Stimulated activated CD4-positive, alpha-beta T cell treated with anti-CD3 and anti-CD28 coated beads, TNF-alpha, amount 100 ng/mL, for 4 hours (primary cell): ENCODE results near the gene CAB39.
"Not testable (repeated sequence)": the region's sequence is repeated elsewhere in the genome, so short reads cannot be mapped to it uniquely, and the experiment has no call there.

Source experiments
- DNase-seq, 3 experiments: peaks; one replicate each; pipeline ENCODE4 v3.0.0-alpha.2; 2020; ENCODE audit warnings: low read depth in 3 of 3

The CAB39 gene

DNA sequence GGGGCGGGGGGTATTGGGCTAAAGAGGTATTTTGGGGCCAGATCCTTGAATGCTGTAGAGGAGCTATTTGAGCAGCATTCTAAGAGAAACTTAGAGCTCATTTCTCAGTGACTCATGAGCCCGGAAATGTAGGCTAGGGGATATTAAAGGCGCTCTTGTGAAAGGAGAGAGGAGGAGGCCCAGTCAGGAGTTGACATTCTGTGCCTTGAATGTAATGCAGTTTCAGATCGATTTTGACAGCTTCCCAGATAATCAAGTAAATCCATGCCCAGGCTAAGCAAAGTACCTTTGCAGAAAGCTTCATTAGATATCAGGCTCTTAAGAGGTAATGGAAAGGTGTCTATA, 1.5 kb downstream of the CAB39 start:
- peak in 1 of 3 experiments; percentile 21 for DNase-seq

DNA sequence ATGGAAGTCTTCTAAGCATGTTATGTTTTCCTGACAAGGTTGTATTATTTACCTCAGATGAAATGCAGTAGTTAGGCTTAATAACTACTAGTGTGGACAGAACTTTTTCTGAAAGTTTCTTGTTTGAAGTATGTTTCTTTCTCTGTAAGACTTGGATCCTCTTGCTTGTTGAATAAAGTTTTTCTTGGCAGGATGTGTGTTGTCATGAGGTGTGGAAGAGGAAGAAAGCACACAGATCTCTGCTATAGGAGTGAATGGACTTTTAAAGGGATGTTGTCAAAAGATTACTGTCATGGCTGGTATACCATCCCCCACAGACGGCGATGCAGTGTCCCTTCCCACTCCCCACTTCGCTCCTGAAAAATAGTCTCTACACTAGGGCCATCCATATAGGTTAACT, 2.6 kb downstream of the CAB39 start:
- no peak for DNase-seq

DNA sequence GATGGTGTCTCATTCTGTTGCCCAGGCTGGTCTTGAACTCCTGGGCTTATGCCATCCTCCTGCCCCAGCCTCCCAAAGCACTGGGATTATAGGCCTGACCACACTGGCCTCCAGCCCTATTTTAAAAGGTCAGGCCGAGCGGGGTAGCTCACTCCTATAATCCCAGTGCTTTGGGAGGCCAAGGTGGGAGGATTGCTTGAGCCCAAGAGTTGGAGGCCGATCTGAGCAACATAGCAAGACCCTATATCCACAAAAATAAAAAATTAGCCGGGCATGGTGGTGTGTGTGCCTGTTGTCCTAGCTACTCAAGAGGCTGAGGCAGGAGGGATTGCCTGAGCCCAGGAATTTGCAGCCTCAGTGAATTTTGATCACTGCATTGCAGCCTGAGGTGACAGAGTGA, 3.9 kb downstream of the CAB39 start:
- DNase-seq, result no peak

DNA sequence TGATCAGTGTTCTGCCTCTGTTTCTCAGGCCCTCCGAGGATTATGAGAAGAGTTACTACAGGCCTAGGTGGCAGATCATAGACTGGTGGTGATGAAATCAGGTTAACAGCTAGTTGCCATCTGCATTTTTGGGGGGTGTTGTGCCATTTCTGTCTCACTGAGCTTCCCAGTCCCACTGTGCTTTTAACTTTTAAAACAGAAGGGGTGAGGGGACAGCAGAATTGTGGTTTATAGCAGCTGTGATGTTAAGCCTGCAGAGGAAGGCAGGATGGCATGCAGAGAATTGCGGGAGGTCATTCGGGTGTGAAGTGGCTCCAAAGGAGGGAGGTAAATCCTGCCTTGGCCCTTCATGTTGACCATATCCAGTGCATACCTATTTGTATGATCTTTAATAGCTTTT, 5.0 kb downstream of the CAB39 start:
- no peak for DNase-seq

DNA sequence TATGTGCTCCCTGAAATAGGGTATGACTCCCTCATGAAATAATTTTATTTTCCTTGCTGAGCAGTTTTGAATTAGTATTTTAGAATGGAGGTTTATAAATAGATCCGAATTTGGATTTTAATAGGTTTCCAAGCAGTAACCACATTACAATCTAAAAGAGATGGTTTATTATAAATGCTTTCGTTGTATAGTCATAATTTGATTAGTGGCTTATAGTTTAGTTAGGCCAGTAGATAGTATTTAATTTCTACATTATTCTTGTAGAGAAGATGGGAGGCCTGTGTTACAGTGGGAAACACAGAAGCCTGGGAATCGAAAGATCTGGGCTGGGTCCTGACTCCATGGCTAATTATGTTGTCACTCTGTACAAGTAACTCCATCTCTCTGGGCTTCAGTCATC, 6.7 kb downstream of the CAB39 start:
- no peak for DNase-seq

DNA sequence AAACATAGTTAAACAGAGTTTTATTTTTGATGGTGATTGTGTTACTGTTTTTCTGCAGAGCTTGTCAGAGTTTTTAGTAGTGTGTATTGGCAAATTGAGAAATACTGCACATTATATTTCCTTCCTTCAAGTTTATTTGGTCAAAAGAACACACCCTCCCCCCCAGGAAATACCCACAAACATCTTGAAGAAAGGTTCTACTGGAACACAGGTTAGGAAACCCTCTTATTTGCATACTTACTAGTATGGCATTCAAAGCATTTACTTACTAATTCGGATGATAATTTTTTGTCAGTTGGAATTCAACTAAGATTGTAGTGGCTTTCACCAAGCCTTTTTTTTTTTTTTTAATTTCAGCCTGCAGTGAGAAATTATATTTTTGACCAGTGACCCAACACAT, 9.1 kb downstream of the CAB39 start:
- no peak for DNase-seq

DNA sequence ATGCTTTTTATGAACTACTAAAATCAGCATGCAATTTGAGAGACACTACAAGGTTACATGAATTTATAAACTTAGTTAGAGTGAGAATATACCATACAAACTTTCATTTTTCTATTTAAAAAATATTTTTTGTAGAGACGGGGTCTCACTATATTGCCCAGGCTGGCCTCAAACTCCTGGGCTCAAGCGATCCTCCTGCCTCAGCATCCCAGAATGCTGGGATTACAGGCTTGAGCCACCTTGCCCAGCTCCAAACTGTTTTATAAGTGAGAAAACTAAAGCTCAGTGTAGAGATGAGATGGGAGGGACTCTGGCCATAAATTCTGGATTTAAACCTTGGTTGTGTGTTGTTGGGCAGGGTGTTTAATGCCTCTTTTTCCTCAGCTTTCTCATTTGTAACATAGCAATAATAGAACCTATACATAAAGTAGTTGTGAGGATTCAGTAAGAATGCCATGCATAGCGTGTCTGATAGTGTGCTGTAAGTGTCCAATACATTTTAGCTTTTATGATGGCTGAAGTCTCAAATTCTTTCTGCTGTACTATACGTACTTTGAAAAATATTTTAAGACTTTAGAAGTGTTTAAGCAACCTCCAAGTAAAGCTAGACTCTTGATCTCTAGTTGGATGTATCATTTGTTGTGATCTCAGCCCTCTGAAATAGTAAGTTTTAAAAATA, 9.7 kb downstream of the CAB39 start:
- no peak for DNase-seq

DNA sequence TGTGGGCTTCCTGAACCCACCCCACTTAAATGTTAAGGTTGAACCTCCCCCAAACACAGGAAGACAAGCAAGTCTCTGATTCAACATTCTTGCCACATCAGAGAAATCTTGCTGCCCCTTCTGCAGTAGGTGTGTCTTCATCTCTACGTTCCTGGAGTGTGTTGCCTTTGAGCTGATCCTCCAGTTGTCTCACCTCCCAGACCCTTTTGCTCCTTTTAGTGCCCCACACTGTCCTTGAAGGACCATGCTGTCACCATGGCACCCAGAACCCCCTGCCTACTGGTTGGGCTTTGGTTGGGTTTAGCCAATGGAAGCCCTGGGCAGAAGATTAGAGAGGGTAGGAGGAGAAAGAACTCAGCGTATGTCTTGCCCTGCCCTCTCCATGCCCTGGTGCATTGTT, 10.7 kb downstream of the CAB39 start:
- DNase-seq, result peak in 1 of 3 experiments; percentile 28

DNA sequence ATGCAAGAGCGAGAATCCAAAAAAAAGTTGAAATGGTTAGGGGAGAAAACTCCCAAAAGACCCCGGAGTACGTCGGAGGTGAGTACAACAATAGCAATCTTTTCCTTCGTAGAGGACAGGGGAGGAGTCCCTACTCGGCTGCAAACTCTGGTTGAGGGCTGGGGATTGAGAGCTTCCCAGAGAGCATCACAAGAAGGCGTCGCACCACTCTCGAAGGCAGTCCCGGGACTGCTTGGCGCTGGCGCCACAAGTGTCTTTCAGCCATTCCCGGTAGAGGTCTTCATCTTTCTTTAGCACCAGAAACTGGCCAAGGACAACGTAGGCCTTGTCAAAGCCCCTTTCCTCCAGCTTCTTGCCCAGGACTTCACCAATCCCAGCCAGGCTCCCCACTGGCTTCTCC, 12.3 kb downstream of the CAB39 start:
- DNase-seq, result not testable (repeated sequence)

DNA sequence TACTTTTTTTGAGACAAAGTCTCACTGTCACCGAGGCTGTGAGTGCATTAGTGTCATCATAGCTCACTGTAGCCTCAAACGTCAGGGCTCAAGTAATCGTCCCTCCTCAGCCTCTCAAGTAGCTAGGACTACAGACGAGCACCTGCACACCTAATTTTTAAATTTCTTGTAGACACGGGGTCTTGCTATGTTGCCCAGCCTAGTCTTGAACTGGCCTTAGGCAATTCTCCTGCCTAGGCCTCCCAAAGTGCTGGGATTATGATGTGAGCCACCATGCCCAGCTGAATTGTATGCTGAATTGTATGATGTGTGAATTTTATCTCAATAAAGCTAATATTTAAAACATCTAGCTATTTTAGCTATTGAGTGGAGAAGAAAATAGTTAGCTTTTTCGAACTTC, 18.9 kb downstream of the CAB39 start:
- DNase-seq, result no peak

DNA sequence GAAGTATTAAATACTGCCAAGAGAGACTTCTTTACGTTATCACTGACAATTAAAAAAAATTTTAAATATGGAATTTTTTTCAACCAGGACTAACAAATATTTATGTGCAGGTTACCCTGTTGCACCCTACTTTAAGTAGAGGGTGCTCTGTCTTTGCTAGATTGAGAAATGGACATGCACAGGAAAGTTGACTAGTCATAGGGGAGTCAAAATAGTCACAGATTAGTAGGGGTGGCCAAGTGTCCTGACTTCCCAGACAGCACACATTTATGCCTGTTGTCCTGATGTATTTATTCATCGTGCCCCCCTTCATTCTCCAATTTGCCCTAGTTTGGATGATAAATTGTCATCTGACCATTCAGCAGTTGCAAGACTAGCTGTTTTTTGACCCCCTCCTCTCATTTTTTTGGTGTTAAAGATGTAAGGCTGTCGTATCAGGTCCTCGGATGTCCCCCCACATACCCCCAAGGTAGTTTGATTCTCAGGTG, 20.3 kb downstream of the CAB39 start:
- no peak for DNase-seq

DNA sequence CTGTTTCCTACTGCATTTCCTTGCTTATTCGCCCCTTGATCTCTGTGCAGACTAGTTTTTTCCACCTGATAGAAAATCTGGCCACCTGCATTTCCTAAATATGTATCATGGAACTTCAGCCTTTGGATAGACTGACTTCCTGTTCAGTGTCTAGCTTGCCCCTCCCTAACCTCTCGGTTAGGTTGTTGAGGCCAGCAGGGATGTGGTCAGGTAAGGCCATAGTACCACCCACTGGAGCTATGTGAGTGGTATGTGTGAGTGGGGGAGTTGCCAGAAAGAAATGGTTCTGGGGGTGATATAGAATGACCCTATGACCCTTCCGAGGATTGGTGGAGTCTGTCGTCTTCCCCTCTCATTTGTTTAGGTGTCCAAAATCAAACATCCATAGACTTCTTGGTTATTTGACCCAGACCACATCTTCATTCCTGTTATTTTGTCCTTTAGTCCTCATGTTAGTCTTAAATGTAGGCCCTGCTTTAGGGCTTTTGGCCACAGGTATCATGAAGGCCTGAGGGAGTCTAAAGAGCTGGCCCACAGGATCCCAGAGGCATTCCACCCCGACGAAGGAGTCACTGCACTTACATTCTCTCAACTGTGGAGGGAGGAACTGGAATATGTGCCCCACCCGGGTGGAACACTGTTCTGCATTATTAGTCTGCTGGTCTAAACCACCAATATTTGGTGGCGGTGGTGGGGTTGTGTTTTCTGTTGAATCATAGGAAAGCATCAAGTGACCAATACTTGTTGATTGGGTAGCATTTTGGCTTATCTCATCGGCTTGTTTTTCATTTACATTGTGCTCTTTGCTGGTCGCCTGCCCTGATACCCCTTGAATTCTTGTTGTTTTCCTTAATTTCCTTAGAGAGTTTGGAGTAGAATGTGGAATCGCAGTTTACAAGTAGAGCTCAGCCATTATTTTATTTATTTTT, 21.9 kb downstream of the CAB39 start:
- DNase-seq, result no peak

DNA sequence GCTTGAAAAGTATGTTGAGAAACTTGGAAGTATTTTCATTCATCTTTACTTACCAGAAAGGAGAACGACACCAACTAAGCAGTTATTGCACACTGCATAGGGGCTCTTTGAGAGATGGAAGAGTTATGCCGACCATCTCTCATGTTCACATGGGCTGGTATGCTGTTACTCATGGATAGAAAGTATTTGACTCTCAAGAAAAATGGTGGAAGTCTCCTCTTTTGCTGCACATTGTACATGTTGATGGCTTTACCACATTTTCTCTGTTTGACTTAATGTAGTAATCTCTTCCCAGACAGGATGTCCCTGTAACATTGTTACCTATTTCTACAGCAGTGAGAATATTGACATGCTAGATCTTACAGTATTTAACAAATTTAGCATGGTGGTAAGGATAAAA, 23.2 kb downstream of the CAB39 start:
- DNase-seq, result no peak

DNA sequence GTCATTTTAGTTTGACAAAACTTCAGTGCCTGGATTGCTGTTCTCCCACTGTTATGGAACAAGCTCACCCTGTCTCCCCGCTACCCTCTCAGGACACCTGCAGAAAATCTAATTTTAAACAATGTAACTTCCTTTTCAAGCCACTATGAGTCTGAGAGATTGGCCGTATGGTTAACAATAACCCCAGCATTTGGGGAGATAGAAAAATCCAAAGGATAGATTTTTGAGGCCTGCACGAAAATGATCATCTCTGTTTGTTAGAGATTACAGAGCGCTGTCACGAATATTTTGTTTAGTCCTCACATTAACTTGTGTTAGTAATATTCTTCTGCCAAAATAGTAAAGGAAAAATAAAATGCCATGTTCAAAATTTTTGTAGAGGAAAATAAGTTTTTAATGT, 24.7 kb downstream of the CAB39 start:
- no peak for DNase-seq

DNA sequence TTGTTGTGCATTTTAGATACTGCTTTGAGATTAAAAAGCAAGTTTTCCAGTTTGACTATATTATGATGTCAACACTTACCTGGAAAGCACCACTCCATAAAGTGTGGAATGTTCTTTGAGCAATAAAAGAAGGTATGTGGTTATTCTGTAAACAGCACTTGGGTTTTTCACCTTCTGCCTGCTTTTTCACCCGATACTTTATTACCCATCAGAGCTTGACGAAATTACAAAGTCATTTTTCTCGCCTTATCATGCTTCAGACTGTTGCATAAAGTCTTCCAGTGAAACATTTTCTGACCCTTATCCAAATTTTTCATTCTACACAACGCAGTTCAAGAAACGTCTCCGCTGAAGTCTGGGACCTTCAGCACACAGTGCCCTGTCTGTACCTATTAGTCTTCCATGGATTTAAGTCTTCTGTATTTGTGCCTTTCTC, 25.2 kb downstream of the CAB39 start:
- no peak for DNase-seq

DNA sequence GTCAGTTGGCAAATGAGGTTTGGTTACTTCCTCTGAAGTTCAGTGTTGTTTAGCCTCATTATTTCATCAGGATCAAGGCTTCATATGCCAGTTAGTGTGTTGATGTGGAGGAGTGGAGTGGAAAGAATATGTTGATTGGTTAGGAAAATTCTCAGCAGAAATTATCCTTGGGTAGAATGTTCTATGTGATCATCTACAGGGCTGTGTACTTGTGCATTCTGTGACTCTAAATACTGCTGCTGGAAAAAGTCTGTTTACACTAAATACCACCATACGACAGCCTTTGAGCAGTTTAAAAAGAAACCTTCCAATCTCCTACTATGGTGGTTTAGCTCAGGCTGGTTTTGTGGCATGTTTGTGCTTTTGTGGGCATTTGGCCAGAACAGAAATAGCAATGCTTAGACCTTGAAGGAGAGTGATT, 25.8 kb downstream of the CAB39 start:
- no peak for DNase-seq

DNA sequence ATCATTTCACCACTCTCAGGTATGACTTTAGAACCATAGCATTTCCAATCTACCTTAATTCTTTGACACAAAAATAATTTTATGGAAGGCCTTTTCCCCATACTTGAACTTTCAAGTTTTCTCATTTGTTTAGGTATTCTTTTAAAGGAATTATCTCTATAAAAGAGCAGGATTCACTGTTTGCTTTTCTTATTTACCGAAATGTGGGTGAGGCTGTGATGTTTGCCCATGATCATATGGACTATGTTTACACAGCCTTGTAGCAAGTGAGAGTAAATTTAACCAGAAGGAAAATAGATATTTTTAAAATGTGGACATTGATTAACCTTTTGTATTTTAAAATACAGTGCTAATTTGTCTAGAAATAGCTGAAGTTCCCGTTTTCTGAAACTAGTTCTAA, 26.3 kb downstream of the CAB39 start:
- no peak for DNase-seq

DNA sequence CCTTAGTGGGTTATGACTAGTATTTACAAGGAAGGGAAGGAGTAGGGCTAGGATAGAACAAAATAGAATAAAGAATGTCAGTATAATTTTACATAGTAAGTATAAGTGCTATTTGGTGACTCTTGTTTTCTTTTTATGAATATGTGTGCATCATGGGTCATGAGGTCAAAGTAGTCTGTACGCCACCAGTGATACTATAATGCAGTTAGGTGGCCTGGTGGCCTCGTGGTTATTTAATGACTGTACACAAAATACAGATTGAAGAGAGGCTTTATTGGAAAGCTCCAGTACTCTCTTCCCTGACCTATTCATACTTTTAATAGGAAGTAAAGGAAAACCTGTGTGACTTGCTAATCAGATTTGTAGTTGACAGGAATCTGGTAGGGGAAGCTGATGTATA, 27.3 kb downstream of the CAB39 start:
- no peak for DNase-seq

DNA sequence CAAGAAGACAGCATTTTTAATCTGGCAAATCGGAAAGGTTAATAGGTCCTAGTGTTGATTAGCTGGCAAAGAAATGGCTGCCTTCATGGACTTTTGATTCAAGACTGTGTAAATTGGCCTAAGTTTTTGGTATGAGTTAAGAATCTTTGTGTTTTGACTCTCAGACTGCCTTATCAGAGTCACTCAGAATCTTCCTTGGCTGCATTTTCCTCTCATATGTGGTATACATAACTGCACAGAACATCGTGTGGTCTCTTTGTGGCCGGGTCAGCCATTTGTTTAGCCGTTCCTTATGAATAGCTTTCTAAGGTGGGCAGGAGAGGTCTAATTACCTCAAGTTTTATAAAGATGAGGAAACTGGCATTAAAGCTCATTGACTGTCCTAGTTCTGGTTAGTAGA, 30.1 kb downstream of the CAB39 start:
- no peak for DNase-seq

DNA sequence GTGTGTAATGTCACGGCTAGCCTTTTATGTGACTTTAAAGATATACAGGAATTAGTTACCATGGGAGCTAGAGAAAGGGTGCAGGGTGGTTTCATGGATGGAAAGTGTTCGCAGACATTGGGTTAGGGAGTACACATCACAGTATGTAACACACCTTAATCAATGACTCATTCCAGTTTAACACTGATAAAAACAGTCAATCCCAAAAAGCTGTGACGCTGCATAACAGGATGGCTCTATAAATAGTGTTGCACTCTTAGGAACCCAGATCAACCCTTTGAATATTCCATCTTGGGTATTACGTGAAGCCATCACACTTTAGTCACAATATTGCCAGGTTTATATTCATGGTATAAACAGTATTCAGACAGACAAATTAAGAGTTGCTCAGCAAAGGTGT, 33.6 kb downstream of the CAB39 start:
- no peak for DNase-seq

DNA sequence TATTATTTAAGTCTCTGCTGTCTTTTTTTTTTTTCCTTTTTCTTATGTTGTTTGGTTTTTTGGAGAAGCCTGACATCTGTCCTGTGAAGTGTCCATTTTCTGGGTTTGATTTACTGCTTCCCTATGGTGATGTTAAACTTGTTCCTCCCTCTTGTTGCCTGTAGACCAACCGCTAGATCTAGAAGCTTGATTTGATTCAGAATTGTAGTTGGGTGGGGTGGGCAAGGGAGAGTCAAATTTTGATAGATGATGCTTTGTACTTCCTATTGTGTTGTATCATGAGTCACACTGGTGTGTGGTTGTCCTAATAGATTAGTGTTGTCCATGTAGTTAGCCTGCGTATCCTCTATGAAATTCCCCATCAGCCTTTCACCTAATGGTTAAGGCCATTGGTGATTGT, 35.4 kb downstream of the CAB39 start:
- no peak for DNase-seq

DNA sequence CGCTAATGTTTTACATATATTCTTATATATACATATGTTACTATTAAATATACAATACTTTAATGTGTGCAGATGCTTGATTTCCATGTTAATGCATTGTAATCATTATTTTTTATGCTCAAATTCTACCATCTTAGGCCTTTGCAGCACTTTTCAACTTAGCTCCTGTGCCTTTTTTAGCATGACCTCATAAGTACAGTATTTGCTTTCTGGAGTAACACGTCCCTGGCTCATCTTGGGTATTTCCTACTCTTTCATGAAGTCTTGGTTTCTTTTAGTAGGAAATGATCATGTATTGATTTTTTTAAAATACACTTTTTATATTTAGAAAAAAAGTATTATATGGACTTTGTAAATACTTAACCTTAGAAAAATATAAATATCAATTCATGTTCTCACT, 36.5 kb downstream of the CAB39 start:
- no peak for DNase-seq

DNA sequence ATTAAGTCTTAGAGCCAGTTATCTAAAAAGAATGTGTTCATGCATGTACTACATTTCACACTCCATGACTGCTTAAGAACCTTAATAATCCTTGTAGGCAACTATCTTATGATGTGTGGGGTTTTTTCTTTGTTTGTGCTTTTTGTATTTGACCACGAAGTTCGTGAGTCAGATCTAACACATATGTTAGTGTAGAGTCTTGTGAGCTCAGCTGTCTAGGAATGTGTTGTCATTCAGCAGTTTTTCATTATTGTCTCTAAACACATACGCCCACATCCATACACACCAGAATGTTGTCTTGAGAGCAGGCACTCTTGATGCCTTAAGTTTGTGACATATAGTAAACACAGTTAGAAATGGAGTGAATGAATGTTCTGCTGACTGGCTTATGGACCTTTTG, 38.4 kb downstream of the CAB39 start:
- DNase-seq, result no peak
